Measurements from ENCODE around the gene SCLY. TPM values are rescaled to one million over a fixed set of nuclear protein-coding genes. Genes with fewer than 3 reads are reported as not detected.

The SCLY gene
- total RNA-seq, 1 experiment from 2014 or later, result 28.7 TPM

DNA sequence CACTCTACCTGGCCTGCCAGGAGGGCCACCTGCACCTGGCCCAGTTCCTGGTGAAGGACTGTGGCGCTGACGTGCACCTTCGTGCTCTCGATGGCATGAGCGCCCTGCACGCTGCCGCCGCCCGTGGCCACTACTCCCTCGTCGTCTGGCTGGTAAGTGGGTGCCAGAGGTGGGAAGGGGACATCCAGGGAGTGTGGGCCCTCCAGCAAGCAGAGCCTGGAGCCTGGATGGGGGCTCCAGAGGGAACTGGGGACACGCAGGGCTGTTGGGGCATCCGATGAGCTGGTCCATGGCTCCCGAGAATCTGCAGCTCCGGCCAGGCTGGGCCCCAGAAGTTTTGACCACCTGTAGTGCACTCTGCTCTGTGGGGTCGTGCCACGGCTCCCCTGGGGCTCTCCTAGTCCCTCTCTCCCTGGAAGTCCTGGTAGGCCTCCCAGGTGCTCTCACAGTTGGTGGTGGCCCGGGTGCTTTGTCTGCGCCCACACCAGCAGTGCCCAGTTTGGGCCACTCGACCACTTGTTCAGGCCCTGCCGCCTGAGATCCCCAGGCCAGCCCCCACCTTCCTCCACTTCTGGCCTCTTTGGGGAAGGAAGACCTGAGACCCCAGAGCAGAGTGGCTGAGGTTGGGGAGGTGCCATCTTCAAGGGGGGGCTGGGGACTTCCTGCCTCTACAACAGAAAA, 44.0 kb downstream of the SCLY start:
- H3K36me3 ChIP-seq (ENCODE audit: control insufficient read depth in 1 of 2, insufficient read depth in 2 of 2, low read length in 2 of 2), result no peaks in the 10 kb centered on the region
- ATAC-seq (no peak), DNase-seq (ENCODE audit: low read depth, low spot score) (no peak)
- H3K9me3 ChIP-seq (ENCODE audit: control insufficient read depth in 1 of 2, insufficient read depth in 1 of 2, low read depth in 1 of 2, low read length in 2 of 2), result no peaks in the 10 kb centered on the region
- H3K79me2 ChIP-seq (ENCODE audit: insufficient read depth, low read length), result no peaks in the 10 kb centered on the region
- no peak overlapping the region for H3K27ac ChIP-seq (ENCODE audit: low read depth, low read length)
- H3K27me3 ChIP-seq (ENCODE audit: insufficient read depth, low read length), result no peaks in the 10 kb centered on the region
- CTCF ChIA-PET, result no interaction called here
- intact Hi-C loops (cut with micrococcal nuclease), result no loop called here
- H3K4me1 ChIP-seq (ENCODE audit: control insufficient read depth in 1 of 2, insufficient read depth in 2 of 2, low read length in 2 of 2), result peaks cover 0 to 3% of the 10 kb centered on the region in 2 experiments; a peak in 1 of 4 replicates
- BruUV-seq (replicated peaks), result no TSS peak
- TF ChIP-seq SP1 (IDR thresholded peaks at IDR 0.05; ENCODE audit: low read depth) (no peak), EZH2 (IDR thresholded peaks at IDR 0.05) (no peak)
- POLR2A ChIA-PET, result no interaction called here
- no peaks in the 10 kb centered on the region for H3K9me2 ChIP-seq (ENCODE audit: insufficient read depth)
- RAD21 ChIA-PET (ENCODE audit: low non-redundant PET in 1 of 2, low total read pairs in 2 of 2, uncharacterized antibody in 2 of 2, unreplicated experiment in 2 of 2), result no interaction called here
- no peak overlapping the region for H3K4me2 ChIP-seq (ENCODE audit: low read length)
- H3K4me3 ChIP-seq (replicated peaks in 1 of 2; ENCODE audit: low read depth in 1 of 2, low read length in 2 of 2), result no peak overlapping the region
- H2AFZ ChIP-seq (ENCODE audit: low read depth, low read length, poor library complexity, severe bottlenecking), result no peak overlapping the region
- no peak overlapping the region for H3K9ac ChIP-seq (ENCODE audit: low read length)
- H4K20me1 ChIP-seq (ENCODE audit: insufficient read depth), result no peaks in the 10 kb centered on the region

GRCh38 chr2:238105506-238106338, 44.9 kb downstream of the SCLY start:
- H3K9ac ChIP-seq (ENCODE audit: low read length), result no peak overlapping the region
- no peak overlapping the region for H2AFZ ChIP-seq (ENCODE audit: low read depth, low read length, poor library complexity, severe bottlenecking)
- DNase-seq (ENCODE audit: low read depth, low spot score), result no peak
- no peaks in the 10 kb centered on the region for H3K9me2 ChIP-seq (ENCODE audit: insufficient read depth)
- H3K36me3 ChIP-seq (ENCODE audit: control insufficient read depth in 1 of 2, insufficient read depth in 2 of 2, low read length in 2 of 2), result no peaks in the 10 kb centered on the region
- 0 out of 2 replicates have a peak, but pooled peaks have one; percentile 2 for ATAC-seq
- H3K27me3 ChIP-seq (ENCODE audit: insufficient read depth, low read length), result no peaks in the 10 kb centered on the region
- H3K4me3 ChIP-seq (replicated peaks in 1 of 2; ENCODE audit: low read depth in 1 of 2, low read length in 2 of 2), result no peak overlapping the region
- TF ChIP-seq RAD21 (IDR thresholded peaks at IDR 0.05; ENCODE audit: low read depth) (no peak), JUND (IDR thresholded peaks at IDR 0.05) (no peak), POLR2AphosphoS5 (IDR thresholded peaks at IDR 0.05; ENCODE audit: low read depth, low read length) (no peak), FOSL1 (IDR thresholded peaks at IDR 0.05; ENCODE audit: low read depth) (no peak), POLR2A (IDR thresholded peaks at IDR 0.05; ENCODE audit: borderline replicate concordance, extremely low read depth, insufficient read depth, insufficient read length) (no peak), CBX3 (IDR thresholded peaks at IDR 0.05; ENCODE audit: low read depth) (no peak), ZFX (IDR thresholded peaks at IDR 0.05) (no peak), EZH2phosphoT487 (IDR thresholded peaks at IDR 0.05; ENCODE audit: borderline replicate concordance) (no peak), CEBPB (IDR thresholded peaks at IDR 0.05; ENCODE audit: low read depth) (no peak), EZH2 (IDR thresholded peaks at IDR 0.05) (no peak), SRF (IDR thresholded peaks at IDR 0.05; ENCODE audit: low read depth) (no peak), SP1 (IDR thresholded peaks at IDR 0.05; ENCODE audit: low read depth) (no peak), SIN3A (IDR thresholded peaks at IDR 0.05; ENCODE audit: low read depth) (no peak), CTCF (IDR thresholded peaks at IDR 0.05 in 2 of 3, conservative IDR thresholded peaks at IDR 0.05 in 1 of 3; ENCODE audit: borderline replicate concordance in 1 of 3, insufficient read depth in 1 of 3, low read depth in 2 of 3, low read length in 2 of 3) (no peak)
- TF ChIP-seq, protein P1, sequence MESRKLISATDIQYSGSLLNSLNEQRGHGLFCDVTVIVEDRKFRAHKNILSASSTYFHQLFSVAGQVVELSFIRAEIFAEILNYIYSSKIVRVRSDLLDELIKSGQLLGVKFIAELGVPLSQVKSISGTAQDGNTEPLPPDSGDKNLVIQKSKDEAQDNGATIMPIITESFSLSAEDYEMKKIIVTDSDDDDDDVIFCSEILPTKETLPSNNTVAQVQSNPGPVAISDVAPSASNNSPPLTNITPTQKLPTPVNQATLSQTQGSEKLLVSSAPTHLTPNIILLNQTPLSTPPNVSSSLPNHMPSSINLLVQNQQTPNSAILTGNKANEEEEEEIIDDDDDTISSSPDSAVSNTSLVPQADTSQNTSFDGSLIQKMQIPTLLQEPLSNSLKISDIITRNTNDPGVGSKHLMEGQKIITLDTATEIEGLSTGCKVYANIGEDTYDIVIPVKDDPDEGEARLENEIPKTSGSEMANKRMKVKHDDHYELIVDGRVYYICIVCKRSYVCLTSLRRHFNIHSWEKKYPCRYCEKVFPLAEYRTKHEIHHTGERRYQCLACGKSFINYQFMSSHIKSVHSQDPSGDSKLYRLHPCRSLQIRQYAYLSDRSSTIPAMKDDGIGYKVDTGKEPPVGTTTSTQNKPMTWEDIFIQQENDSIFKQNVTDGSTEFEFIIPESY (IDR thresholded peaks at IDR 0.05; ENCODE audit: extremely low read depth, insufficient replicate concordance, low read length), result no peak
- H4K20me1 ChIP-seq (ENCODE audit: insufficient read depth), result no peaks in the 10 kb centered on the region
- ChIA-PET POLR2A (no interaction called here), CTCF (interaction anchor here (1.0 kb wide), 1 partner anchor 183 kb away, joined by 3 read pairs; no protein-coding TSS in a partner anchor), RAD21 (ENCODE audit: low non-redundant PET in 1 of 2, low total read pairs in 2 of 2, uncharacterized antibody in 2 of 2, unreplicated experiment in 2 of 2) (no interaction called here)
- no peak overlapping the region for H3K4me2 ChIP-seq (ENCODE audit: low read length)
- no peak overlapping the region; the same call in 1 of the 2 replicates for H3K27ac ChIP-seq (ENCODE audit: low read depth, low read length)
- H3K79me2 ChIP-seq (ENCODE audit: insufficient read depth, low read length), result no peaks in the 10 kb centered on the region
- intact Hi-C loops (cut with micrococcal nuclease), result no loop called here
- H3K4me1 ChIP-seq (ENCODE audit: control insufficient read depth in 1 of 2, insufficient read depth in 2 of 2, low read length in 2 of 2), result peaks cover 0 to 3% of the 10 kb centered on the region in 2 experiments; a peak in 1 of 4 replicates
- no peaks in the 10 kb centered on the region for H3K9me3 ChIP-seq (ENCODE audit: control insufficient read depth in 1 of 2, insufficient read depth in 1 of 2, low read depth in 1 of 2, low read length in 2 of 2)
- BruUV-seq (replicated peaks), result no TSS peak
